NCI-H2227 (cell line): Measurements from ENCODE around the gene ABCB6.
"Not testable (repeated sequence)": the region's sequence is repeated elsewhere in the genome, so short reads cannot be mapped to it uniquely, and the experiment has no call there.

ENCODE experiments used
- DNase-seq: peaks from one replicate; lab custom pipeline; 2025; ENCODE audit not compliant: unreplicated experiment; lab: John Stamatoyannopoulos, UW

The ABCB6 gene

DNA sequence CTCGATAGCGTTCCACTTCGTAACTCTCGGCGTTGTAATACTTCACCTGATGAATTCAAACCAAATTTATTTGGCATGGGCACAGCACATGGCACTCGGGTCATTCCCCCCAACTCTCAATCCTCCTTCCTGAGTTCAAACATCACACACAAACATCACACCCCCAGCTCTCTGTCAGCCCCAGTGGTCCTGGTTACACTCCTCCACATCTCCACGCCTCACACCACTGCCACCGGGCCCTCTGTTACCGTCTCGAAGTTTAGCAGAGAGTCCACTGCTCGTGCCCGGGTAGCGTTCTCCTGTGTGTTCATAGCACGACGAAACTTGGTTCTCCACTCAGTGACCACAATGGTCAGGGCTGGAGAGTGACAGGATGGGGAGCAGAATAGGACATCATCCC is 4.6 kb downstream of the ABCB6 start:
- DNase-seq = no peak

DNA sequence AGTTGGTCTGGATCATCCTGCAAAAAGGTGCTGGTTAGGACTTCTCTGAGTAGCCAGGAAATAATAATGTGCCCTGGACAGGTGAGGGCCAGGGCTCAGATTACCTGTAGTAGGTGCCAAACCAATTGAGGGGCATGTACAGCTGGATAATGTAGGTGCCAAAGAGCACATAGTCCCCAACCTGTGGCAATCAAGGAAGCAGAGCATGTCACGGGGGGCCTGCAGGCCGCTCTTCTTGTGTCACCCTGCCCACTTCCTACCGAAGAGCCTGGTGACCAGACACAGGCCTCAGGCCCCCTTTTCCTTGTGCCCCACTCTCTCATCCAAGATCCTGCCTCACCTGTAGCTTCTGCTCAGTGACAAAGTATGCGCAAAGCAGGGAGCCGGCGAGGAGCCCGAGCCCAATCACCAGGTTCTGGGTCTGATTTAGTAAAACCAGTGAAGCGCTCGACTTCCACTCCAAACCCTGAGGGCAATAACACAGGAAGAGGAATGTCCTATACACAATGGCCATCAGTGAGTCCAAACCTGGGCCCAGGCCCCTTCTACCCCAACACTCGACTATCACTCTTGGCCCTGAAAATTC is 5.2 kb downstream of the ABCB6 start:
- no peak for DNase-seq

DNA sequence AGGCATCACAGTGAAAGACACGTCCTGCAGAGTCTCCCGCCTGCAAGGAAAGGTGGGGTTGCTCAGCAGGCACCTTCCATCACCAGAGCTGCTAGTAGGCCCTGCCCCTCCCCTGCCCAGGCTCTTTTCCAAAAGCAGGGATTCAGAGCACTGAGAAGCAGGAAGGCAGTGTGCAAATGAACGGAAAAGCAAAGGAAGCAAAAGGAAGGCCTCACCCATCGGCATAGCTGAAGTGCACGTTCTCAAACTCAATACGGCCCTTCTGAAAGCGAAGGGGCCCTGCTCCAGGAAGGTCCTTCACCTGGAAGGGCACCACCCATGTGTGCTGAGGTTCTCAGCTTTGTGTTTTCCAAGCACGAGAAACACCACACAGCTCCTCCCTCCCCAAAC is 5.7 kb downstream of the ABCB6 start:
- no peak for DNase-seq

DNA sequence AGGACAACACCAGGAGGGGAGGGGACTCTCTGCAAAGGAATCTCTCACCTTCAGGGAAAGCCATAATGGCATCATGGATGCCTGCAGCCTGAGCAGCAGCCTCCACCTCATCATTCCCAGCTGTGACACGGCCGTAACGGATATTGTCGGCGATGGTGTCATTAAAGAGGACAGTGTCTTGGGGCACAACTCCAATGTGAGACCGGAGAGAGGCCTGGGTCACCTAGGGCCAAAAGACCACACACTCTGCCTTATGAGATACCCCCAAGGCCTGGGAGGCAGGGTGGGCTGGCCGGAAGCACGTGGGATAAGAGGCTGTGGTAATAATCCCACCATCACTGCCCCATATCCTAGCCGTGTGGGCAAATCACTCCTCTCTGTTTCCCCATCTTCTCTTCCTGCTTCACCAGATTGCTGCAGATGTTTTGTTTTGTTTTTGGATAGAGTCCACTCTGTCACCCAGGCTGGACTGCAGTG is 7.8 kb downstream of the ABCB6 start:
- DNase-seq = no peak

DNA sequence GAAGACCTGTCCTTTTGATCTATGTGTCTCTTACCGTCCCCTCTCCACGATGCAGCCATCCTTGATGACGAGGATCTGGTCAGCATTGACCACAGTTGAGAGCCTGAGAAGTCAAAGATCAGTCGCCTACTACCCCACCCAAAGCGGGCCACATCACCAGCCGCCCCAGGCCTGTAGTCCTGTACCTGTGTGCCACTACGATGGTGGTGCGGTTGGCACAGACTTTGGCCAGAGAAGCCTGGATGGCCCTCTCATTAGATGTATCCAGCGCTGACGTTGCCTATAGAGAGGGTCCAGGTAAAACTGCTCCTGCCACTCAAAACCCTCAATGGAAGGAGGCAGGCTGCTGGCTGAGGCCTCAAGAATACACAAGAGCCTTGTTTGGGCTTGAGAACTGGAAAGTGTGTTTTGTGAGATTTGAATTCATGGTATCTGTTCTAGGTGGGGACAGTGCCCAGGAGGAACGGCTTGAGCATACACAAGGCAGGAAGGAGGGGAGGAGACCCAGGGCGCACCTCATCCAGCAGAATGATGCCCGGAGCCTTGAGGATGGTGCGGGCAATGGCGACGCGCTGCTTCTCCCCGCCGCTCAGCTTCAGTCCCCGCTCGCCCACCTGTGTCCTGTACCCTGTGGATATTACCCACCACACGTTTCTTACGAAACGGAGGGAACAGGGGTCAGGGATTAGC is 8.4 kb downstream of the ABCB6 start:
- no peak for DNase-seq

DNA sequence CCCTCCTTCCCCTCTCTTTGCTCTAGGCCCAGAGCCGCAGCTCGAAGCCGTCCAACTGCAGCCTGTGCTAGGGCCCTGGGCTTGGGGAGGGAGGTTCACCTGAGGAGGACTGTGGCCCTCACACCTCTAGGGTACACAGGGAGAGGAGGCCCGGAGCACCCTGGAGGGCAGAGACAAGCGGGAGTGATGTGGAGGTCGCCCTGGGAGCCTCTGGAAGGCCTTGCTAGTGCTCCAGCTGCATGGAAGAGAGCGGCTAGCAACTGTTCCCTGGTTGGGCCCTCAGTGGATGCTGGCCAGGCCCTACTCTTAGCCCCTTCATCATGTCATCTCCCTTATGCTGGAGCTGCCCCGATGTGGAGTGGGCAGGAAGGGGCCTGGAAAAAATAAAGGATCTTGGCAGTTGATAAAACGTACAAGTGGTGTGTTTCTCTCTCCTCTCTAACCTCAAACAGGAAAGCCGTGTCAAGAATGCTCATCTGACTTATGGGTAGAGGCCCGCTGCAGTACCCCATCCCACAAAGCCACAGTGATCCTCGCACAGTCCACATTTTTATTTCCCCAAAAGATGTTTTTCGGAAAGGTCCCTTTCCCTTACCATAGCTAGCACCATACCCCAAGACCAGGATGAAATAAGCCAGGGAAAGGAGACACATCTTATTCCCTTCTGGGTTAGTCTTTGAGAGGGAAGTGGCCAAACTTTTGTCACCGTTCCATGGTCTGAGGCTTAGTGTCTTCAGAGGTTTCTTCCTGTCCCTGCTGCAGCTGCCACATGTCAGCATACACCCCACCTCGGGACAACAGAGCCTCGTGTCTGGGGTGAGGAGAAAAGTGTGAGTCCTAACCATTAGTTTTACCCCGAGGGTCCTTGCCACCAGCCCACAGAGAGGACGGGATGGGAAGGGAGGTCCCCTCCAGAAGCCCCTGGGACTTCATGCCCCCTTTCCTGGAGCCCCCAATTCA is 9.2 kb downstream of the ABCB6 start:
- no peak for DNase-seq

DNA sequence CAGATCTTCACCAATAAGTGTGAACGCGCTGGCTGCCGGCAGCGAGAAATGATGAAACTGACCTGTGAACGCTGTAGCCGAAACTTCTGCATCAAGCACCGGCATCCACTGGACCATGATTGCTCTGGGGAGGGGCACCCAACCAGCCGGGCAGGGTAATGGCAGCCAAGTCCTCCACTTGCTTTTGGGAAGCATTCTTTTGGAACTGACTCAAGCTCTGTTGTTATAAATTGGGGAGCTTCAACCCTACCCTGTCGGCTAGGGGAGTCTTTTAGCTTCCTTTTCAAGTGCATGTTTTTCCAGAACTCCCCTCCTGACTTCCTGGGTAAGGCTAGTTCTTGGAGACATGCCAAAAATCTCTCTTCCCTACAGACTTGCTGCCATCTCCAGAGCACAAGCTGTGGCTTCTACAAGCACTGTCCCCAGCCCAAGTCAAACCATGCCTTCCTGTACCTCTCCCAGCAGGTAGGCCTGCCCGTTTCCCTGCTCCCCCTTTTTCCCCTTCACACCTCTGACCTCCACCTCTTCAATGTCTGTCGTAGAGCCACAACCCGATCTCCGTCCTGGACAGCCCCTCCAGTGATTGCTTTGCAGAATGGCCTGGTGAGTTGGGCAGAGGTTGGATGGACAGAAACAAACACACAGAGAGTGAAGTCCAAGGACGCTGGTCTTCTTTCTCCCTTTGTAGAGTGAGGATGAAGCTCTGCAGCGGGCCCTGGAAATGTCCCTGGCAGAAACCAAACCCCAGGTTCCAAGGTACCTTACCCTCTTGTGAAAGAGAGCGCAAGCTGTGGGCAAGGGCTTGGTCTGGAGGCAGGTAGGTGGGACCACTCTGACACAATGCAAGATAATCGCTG is 10.6 kb downstream of the ABCB6 start:
- peak; percentile 67 for DNase-seq

DNA sequence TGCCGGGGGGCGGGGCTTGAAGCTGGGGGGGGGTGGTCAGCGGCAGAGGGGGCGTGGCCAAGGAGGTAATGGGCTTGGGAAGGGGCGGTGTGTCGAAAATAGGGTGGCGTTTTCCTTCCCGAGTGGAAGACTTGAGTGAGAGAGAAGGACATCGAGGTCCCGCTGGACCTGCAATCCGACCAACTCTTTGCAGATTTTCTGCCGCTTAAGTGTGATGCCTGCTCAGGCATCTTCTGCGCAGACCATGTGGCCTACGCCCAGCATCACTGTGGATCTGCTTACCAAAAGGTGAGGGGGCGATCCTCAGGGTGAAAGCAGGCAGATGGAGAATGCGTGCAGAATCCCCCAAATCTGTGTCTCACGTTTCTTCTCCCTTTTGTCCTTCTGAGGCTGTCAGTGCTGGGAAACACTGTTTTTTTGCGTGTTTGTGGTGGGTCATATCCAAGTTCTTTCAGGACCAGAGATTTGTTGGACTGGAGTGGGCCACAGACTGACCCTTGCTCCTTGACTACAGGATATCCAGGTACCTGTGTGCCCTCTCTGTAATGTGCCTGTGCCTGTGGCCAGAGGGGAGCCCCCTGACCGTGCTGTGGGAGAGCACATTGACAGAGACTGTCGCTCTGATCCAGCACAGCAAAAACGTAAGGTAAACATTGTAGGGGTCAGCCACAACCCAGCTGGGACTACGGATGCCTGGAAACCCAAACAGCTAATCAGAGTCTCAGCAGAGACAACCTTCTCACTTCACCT is 11.4 kb downstream of the ABCB6 start:
- DNase-seq = no peak

DNA sequence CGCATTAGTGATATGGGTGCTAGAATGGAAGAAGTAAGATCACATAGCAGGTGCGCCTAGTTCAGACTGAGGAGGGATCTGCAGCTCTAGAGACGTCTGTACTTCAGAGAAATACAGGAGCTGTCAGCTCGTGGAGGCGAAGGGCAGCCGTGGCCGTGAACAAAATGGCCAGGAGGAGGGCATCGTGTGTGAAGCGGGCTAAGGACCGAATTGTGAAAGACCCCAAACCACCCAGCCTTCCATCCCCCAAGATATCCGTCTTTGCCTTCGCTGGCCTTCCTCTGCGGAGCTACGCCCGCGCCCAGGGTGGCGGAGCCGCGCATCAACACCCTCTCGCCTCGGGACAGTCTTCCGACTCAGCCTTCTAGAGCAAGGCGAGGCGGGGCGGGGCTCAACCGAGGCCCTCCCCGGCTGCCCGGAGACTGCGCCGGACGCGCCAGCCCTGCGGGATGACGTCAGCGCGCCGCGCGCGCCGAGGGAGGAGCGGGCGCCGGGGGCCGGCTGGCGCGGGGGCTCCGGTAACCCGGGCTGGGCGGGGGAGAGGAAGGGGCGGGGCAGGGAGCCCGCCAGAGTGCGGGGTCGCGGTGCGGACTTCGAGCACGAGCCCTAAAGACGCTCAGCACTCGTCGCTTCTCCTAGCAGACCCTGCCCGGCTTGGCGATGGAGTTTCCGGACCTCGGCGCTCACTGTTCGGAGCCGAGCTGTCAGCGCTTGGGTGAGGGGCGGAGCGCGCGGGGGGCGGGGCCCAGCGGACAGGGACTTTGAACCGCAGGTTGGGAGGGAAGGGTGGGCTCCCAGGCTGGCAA is 12.2 kb downstream of the ABCB6 start, which contains the start of gene ZFAND2B:
TSS of gene ZFAND2B (plus strand) at position 455 of the 806 bp plus-strand sequence. CDS start at position 661, 206 bp downstream.
- DNase-seq = peak; percentile 98

DNA sequence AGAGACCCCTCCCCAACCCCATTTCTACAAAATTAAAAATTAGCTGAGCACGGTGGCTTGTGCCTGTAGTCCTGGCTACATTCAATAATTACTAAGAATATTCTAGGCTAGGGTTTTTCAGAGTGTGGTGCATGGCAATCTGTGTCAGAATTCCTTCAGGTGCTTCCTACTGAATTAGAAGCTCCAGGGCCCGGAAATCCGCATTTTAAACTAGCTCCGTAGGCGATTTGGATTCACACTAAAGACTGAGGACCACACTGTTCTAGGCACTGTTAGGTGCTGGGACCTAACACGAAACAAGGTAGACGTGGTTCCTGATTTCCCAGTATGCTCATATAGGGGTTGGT is 12.8 kb downstream of the ABCB6 start:
- no peak for DNase-seq

DNA sequence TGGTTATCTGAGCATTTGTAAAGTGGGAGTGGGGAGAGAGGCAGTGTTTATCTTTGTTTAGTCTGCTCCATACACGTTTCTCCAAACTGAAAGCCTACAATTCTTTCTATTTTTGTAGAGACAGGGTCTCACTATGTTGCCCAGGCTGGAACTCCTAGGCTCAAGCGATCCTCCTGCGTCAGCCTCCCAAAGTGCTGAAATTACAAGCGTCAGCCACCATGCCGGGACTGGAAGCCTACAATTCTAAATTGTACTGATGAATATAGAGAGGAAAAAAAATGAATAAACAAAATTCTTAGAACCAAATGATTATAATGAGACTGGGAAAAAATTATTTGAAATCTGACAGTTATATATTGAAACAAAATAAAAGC is 13.6 kb downstream of the ABCB6 start:
- DNase-seq = no peak

DNA sequence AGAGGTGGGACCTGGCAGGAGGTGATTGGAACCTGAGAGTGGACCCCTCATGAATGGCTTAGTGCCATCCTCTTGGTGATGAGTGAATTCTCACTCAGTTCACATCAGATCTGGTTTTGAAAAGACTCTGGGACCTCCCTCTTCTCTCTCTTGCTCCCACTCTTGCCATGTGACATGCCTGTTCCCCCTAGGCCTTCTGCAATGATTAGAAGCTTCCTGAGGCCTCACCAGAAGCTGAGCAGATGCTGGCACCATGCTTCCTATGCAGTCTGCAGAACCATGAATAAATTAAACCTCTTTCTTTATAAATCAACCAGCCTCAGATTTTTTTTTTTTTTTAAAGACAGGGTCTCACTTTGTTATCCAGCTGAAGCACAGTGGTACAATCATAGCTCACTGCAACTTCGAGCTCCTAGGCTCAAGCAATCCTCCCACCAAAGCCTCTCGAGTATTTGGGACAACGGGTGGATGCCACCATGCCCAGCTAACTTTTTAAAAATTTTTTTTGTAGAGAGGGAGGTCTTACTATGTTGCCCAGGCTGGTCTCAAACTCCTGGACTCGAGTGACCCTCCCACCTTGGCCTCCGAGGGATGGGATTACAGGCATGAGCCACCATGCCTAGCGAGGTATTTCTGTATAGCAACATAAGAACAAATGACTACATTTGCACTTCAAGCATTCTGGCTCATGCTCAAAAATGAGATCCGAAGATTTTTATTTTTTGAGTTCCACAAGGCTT is 14.2 kb downstream of the ABCB6 start:
- DNase-seq = no peak

DNA sequence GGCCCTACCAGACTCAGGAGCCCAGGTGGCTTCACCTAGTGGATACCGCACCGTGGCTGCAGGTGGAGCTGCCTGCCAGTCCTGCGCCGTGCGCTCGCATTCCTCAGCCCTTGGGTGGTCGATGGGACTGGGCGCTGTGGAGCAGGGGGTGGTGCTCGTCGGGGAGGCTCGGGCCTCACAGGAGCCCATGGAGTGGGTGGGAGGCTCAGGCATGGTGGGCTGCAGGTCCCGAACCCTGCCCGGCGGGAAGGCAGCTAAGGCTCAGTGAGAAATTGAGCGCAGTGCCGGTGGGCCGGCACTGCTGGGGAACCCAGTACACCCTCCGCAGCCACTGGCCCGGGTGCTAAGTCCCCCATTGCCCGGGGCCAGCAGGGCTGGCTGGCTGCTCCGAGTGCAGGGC is 17.4 kb downstream of the ABCB6 start:
- DNase-seq = not testable (repeated sequence)

DNA sequence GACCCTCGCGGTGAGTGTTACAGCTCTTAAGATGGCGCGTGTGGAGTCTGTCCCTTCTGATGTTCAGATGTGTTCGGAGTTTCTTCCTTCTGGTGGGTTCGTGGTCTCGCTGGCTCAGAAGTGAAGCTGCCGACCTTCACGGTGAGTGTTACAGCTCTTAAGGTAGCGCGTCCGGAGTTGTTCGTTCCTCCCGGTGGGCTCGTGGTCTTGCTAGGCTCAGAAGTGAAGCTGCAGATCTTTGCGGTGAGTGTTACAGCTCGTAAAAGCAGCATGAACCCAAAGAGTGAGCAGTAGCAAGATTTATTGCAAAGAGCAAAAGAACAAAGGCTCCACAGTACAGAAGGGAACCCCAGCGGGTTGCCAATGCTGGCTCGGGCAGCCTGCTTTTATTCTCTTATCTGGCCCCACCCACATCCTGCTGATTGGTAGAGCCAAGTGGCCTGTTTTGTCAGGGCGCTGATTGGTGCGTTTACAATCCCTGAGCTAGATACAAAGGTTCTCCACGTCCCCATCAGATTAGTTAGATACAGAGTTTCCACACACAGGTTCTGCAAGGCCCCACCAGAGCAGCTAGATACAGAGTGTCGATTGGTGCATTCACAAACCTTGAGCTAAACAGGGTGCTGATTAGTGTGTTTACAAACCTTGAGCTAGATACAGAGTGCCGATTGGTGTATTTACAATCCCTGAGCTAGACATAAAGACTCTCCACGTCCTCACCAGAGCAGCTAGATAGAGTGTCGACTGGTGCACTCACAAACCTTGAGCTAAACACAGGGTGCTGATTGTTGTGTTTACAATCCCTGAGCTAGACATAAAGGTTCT is 18.0 kb downstream of the ABCB6 start:
- DNase-seq = not testable (repeated sequence)

DNA sequence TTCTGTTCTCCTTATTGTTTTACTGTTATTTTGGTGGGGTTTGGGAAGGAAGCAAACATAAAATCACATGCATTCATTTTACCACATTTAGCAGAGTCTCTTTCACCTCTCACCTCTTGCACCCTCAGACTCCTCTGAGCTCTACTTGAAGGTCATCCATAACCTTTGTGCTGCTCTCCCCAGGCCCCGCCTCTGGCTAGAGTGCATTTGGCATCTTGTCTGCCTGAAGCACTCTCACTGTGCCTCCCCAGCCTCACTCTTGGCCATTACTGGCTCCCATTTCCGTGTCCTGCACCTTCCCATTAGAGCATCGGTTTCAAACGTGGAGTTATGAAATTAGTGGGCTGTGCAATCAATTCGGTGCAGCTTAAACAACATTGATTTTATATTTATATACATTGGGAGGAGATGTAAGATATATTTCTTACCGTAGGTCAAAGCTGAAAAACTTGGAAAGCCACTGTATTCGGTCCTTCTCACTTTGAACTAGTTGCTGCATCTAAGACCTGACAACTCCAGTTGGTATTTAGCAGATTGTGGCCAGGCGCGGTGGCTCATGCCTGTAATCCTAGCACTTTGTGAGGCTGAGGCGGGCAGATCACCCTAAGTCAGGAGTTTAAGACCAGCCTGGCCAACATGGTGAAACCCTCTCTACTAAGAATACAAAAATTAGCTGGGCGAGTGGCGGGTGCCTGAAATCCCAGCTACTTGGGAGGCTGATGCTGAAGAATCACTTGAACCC is 19.1 kb downstream of the ABCB6 start:
- DNase-seq = no peak

DNA sequence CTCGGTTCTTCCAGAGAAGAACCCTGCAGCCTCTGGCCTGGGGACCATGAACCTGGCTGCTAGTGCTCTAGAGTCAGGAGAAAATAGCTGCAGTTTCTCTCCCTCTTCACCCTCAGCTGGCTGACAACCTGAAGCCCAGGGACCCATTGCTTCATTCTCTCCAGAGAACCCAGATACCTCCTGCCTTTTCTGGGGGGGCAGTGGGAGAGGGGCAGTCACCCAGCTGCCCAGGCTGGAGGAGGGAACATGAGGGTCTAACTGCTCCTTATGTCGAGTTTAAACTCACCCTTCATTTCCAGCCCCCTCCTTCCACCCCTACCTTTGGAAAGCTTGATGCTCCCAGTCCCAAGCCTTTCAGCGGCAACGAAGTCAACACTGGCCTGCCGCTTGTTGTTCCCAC is 19.8 kb downstream of the ABCB6 start:
- no peak for DNase-seq

DNA sequence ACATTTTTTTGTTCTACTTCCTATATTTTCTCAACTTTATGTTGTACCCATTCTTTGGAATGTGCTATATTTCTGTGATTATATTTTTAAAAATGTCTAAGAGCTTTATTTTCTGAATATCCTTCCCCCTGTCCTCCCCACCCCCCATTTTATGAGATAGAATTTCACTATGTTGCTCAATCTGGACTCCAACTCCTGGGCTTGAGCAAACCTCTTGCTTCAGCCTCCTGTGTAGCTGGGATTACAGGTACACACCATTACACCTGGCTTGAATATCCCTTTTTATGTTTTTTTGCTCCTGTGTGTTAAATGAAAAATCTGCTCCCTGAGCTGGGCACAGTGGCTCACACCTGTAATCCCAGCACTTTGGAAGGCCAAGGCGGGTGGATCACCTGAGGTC is 21.4 kb downstream of the ABCB6 start:
- DNase-seq = no peak
